Activated CD4-positive, alpha-beta T cell treated with anti-CD3 and anti-CD28 coated beads, Interleukin-2, amount 50 U/mL, for 48 hours (primary cell): ENCODE measurements around the gene SSR1.
"Not testable (repeated sequence)": the region's sequence is repeated elsewhere in the genome, so short reads cannot be mapped to it uniquely, and the experiment has no call there.

Experiments used
- DNase-seq, 2 experiments: peaks; one replicate each; pipeline ENCODE4 v3.0.0-alpha.2; 2020

SSR1 gene

DNA sequence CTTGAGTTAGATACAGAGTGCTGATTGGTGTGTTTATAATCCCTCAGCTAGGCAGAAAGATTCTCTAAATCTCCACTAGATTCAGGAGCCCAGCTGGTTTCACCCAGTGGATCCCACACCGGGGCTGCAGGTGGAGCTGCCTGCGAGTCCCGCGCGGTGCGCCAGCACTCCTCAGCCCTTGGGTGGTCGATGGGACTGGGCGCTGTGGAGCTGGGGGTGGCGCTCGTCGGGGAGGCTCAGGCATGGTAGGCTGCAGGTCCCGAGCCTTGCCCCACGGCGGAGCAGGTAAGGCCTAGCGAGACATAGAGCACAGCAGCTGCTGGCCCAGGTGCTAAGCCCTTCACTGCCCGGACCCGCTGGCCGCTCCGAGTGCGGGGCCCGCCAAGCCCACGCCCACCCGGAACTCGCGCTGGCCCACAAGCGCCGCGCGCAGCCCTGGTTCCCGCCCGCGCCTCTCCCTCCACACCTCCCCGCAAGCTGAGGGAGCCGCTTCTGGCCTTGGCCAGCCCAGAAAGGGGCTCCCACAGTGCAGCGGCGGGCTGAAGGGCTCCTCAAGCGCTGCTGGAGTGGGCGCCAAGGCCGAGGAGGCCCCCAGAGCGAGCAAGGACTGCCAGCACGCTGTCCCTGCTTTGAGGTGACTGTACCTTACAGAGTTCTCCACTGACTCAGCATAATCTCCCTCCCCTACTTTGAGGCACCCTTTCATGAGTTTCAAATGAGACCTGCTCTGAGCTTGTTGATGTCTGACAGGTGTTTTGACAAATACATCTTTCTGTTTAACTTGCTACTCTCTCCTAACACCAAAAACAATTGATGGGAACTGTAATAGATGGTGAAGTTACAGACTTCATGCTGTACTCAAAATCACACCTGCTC lies 3.9 kb upstream of the SSR1 start:
- no peak for DNase-seq

DNA sequence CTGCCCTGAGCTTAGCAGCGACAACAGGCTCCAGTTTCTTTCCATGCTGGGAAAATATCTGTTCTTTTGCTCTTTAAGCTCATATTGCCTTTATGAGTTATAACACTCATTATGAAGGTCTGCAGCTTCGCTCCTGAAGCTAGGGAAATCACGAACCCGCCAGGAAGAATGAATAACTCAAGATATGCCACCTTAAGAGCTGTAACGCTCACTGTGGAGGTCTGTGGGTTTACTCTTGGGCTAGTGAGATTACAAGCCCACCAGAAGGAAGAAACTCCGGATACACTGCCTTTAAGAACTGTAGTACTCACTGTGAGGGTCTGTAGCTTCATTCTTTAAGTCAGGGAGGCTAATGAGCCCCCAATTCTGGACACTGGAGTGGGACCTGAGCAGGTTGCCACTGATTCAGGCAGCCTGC lies 3.0 kb upstream of the SSR1 start:
- no peak for DNase-seq

DNA sequence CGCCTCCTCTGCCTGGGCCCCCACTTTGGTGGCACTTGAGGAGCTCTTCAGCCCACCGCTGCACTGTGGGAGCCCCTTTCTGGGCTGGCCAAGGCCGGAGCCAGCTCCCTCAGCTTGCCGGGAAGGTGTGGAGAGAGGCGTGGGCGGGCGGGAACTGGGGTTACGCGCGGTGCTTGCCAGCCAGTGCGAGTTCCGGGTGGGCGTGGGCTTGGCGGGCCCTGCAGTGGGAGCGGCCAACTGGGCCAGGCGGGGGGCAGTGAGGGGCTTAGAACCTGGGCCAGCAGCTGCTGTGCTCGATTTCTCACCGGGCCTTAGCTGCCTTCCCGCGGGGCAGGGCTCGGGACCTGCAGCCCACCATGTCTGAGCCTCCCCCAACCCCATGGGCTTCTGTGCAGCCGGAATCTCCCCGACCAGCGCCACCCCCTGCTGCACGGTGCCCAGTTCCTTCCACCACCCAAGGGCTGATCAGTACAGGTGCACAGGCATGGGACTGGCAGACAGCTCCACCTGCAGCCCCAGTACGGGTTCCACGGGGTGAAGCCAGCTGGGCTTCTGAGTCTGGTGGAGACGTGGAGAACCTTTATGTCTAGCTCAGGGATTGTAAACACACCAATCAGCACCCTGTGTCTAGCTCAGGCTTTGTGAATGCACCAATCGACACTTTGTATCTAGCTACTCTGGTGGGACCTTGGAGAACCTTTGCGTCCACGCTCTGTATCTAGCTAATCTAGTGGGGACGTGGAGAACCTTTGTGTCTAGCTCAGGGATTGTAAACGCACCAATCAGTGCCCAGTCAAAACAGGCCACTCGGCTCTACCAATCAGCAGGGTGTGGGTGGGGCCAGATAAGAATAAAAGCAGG lies 2.3 kb upstream of the SSR1 start:
- DNase-seq, result not testable (repeated sequence)

GRCh38 chr6:7314414-7314813 lies 1.4 kb upstream of the SSR1 start:
- no peak for DNase-seq

DNA sequence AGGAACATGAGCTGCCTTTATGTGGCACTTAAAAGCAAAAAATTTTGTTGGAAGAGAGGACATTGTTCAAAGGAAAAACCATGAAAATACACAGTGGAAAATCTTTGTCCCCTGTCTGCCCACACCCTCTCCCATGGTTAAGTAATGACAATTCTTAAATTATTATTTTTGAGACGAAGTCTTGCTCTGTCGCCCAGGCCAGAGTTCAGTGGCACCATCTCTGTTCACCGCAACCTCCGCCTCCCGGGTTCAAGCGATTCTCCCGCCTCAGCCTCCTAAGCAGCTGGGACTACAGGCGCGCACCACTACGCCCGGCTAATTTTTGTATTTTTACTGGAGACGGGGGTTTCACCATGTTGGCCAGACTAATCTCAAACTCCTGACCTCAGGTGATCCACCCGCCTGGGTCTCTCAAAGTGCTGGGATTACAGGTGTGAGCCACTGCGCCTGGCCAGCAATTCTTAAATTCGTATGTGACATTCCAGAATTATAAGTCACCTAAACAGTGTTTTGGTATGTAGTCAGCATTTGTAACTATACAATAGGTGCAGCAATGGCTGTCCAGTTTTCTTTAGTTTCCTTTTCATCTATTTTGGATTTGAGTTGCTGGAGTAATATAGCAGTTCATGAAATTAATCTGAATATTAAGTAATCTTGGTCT lies 636 bp upstream of the SSR1 start:
- no peak for DNase-seq

- no peak for DNase-seq
Observed at GRCh38 chr6:7311917-7312615, 933 bp downstream of the SSR1 start.

- DNase-seq, result no peak
Observed at GRCh38 chr6:7311176-7311575, 1.8 kb downstream of the SSR1 start.

DNA sequence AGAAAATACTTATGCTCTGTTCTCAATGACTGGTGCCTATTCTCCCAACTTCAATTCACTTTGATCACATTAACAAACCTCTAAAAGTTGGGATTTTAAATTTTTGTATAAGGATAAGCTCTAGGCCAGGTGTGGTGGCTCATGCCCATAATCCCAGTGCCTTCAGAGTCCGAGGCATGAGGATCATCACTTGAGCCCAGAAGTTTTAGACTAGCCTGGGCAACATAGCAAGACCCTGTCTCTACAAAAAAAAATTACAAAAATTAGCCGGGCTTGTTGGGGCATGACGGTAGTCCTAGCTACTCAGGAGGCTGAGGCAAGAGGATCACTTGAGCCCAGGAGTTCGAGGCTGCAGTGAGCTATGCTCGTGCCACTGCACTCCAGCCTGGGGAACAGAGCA lies 3.9 kb downstream of the SSR1 start:
- no peak for DNase-seq

- no peak for DNase-seq
Observed at GRCh38 chr6:7307533-7307932, 5.5 kb downstream of the SSR1 start.

DNA sequence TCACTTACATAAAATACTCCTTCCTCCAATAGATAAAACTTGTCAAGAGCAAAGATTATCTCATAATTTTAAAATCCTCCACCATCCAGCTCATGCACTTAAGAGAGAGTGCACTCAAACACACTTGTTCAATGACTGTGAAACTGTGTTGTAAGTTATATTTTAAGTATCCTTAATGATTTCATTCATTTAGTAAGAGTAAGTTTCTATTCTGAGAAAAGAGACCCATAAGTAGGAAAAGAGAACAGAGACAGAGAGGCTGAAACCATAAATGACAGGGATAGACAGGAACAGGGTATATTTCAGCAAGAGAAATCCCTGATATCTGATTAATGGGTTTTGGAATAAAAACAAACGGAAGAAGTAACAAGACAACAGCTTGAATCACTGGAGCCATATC lies 8.2 kb downstream of the SSR1 start:
- DNase-seq, result no peak

- DNase-seq, result no peak
Observed at GRCh38 chr6:7301702-7302101, 11.3 kb downstream of the SSR1 start.

- DNase-seq, result no peak
Observed at GRCh38 chr6:7300926-7301325, 12.1 kb downstream of the SSR1 start.

DNA sequence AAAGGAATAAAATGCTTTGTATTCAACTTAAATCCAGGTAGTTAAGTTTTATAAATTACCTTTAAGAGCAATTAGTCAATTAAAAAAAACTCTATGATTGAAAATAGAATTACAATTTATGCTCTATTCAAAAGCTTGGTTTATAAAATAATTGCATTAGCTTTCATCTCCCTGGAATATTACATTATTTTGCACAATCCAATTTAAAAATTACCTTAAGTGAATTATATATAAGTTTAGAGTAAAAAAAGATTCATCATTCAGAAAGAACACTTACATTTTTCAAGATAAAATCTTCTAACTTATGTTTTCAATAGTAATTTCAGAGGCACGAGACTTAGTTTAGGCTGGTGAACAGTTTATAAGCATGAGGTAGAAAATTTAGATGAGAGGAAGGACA lies 14.9 kb downstream of the SSR1 start:
- DNase-seq, result no peak

- DNase-seq, result no peak
Observed at GRCh38 chr6:7296602-7297001, 16.4 kb downstream of the SSR1 start.

DNA sequence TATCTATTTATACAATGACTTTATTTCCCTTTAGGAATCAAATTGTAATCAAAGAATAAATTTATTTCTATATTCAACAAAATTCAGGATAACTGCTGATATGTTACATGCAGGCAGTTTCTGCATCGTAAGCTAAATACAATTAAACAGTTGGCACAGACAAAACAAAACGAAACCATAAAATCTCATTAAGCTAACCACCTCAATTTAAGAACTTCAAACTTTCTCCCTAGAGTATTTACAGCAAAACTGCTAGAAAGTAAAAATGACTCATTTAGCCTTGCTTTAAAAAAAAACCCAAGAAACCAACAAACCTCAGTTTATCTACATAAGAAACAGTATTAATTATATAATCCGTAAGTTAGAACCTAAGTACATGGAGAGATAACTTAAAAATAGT lies 17.1 kb downstream of the SSR1 start:
- DNase-seq, result no peak

DNA sequence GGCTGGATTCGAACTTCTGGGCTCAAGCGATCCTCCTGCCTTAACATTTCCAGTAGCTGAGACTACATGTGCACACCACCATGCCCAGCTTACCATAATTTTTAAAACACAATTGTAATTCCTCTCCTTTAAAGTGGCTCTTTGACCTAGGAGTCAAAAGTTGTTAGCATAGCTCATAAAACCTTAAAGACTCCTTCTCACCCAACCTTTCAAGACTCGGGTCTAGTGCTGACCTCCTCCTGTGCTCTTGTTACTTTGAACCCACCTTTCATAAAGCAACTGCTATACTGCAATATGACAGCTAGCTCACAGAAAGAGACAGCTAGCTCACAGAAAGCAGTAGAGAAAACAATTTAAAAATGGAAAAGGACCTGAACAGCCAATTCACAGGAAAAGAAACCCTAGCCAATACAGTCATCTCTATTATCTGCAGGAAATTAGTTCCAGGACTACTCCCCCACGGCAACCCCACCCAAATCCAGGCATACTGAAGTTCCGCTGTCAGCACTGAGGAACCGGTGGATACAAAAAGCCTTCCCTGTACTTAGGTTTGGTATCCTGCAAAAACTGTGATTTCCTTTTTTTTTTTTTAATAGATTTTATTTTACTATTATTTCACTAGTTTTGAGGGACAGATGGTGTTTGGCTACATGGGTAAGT lies 20.3 kb downstream of the SSR1 start:
- no peak for DNase-seq

DNA sequence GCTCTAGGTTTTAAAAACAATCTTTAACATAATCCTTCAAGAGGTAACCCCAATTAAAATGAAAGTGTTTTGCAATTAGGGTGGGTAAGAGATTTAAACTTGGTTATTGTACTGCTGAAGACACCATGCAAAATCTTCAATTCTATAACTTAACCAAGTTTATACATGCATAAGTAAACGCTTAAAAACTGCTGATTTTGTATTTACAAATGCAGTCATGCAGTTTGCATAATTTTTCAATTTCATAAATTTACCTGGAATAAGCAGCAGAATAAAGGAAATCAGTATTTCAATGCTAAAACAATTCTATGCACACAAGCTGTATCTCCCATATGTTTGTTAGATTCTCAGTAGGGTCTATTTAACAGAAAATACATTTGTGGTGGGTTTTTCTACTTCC lies 22.9 kb downstream of the SSR1 start:
- DNase-seq, result no peak

- no peak for DNase-seq
Observed at GRCh38 chr6:7285416-7285815, 27.6 kb downstream of the SSR1 start.

- no peak for DNase-seq
Observed at GRCh38 chr6:7283676-7284075, 29.3 kb downstream of the SSR1 start.

GRCh38 chr6:7282097-7282906 lies 30.7 kb downstream of the SSR1 start:
- peak in 1 of 2 experiments; percentile 10 for DNase-seq

GRCh38 chr6:7276199-7276524 lies 36.8 kb downstream of the SSR1 start:
- DNase-seq, result no peak

GRCh38 chr6:7274525-7274924 lies 38.5 kb downstream of the SSR1 start:
- DNase-seq, result not testable (repeated sequence)
